Measurements from ENCODE around the gene BUB1B. TPM values are rescaled to one million over a fixed set of nuclear protein-coding genes. Genes with fewer than 3 reads are reported as not detected.
"Not testable (repeated sequence)": the region's sequence is repeated elsewhere in the genome, so short reads cannot be mapped to it uniquely, and the experiment has no call there.

BUB1B gene
- 0.43 TPM for total RNA-seq
- long read RNA-seq: 0 reads

GRCh38 chr15:40160689-40161688 is at the start of gene BUB1B:
Gene BUB1B (plus strand): TSS chr15:40161069. CDS start chr15:40161221, 152 bp downstream.
- DNase-seq (ENCODE audit: low spot score): peak; percentile 94
- intact Hi-C loops (cut with DNase I): loop anchor here (5.0 kb wide), 1 partner anchor 114 kb away; no protein-coding TSS in a partner anchor

- intact Hi-C loops (cut with DNase I): no loop called here
- no peak for DNase-seq (ENCODE audit: low spot score)
Observed at GRCh38 chr15:40111888-40112287, 49.0 kb upstream of the BUB1B start.

GRCh38 chr15:40112789-40113188 is 48.1 kb upstream of the BUB1B start:
- intact Hi-C loops (cut with DNase I): no loop called here
- no peak for DNase-seq (ENCODE audit: low spot score)

- no peak for DNase-seq (ENCODE audit: low spot score)
- intact Hi-C loops (cut with DNase I): no loop called here
Observed at GRCh38 chr15:40114218-40114617, 46.7 kb upstream of the BUB1B start.

- intact Hi-C loops (cut with DNase I); DNase-seq (ENCODE audit: low spot score): not testable (repeated sequence)
Observed at GRCh38 chr15:40115106-40115505, 45.8 kb upstream of the BUB1B start.

GRCh38 chr15:40115670-40116093 is 45.2 kb upstream of the BUB1B start:
- no peak for DNase-seq (ENCODE audit: low spot score)
- intact Hi-C loops (cut with DNase I): no loop called here

GRCh38 chr15:40118473-40118872 is 42.4 kb upstream of the BUB1B start:
- DNase-seq (ENCODE audit: low spot score): no peak
- intact Hi-C loops (cut with DNase I): no loop called here

- intact Hi-C loops (cut with DNase I): no loop called here
- DNase-seq (ENCODE audit: low spot score): no peak
Observed at GRCh38 chr15:40121911-40122638, 38.8 kb upstream of the BUB1B start.

- DNase-seq (ENCODE audit: low spot score); intact Hi-C loops (cut with DNase I): not testable (repeated sequence)
Observed at GRCh38 chr15:40122989-40123388, 37.9 kb upstream of the BUB1B start.

GRCh38 chr15:40123863-40124262 is 37.0 kb upstream of the BUB1B start:
- DNase-seq (ENCODE audit: low spot score); intact Hi-C loops (cut with DNase I): not testable (repeated sequence)

- intact Hi-C loops (cut with DNase I); DNase-seq (ENCODE audit: low spot score): not testable (repeated sequence)
Observed at GRCh38 chr15:40124333-40124732, 36.5 kb upstream of the BUB1B start.

- intact Hi-C loops (cut with DNase I); DNase-seq (ENCODE audit: low spot score): not testable (repeated sequence)
Observed at GRCh38 chr15:40124807-40125285, 36.0 kb upstream of the BUB1B start.

GRCh38 chr15:40125950-40126349 is 34.9 kb upstream of the BUB1B start:
- intact Hi-C loops (cut with DNase I): no loop called here
- no peak for DNase-seq (ENCODE audit: low spot score)

- intact Hi-C loops (cut with DNase I): no loop called here
- no peak for DNase-seq (ENCODE audit: low spot score)
Observed at GRCh38 chr15:40128766-40129660, 31.9 kb upstream of the BUB1B start.

- DNase-seq (ENCODE audit: low spot score): no peak
- intact Hi-C loops (cut with DNase I): no loop called here
Observed at GRCh38 chr15:40130118-40130517, 30.8 kb upstream of the BUB1B start.

GRCh38 chr15:40130799-40131502 is 29.9 kb upstream of the BUB1B start:
- DNase-seq (ENCODE audit: low spot score): no peak
- intact Hi-C loops (cut with DNase I): no loop called here

GRCh38 chr15:40133544-40133943 is 27.3 kb upstream of the BUB1B start:
- intact Hi-C loops (cut with DNase I): no loop called here

GRCh38 chr15:40134885-40135284 is 26.0 kb upstream of the BUB1B start:
- intact Hi-C loops (cut with DNase I): no loop called here
- no peak for DNase-seq (ENCODE audit: low spot score)

More at GRCh38 chr15:40133544-40133943, 27.3 kb upstream of the BUB1B start:
- DNase-seq (ENCODE audit: low spot score): no peak
